Thoracic aorta (tissue), 2 donors: ENCODE results near the gene PKIB. TPM values are rescaled to one million over a fixed set of nuclear protein-coding genes. Genes with fewer than 3 reads are reported as not detected.

ENCODE experiments used
- ATAC-seq: fragments of 150-250 bp; one replicate; pipeline ENCODE4 v1.8.0; 2017; ENCODE audit warnings: low read depth; ENCODE audit not compliant: insufficient number of reproducible peaks, low FRiP score
- DNase-seq: peaks from one replicate; pipeline ENCODE4 v3.0.0-alpha.2; 2020; ENCODE audit warnings: low spot score
- H3K27ac ChIP-seq, 2 donors: fragments of 200-600 bp; sonication (generic); 1 replicate in 1 of 2; 2 replicates in 1 of 2; pipeline ENCODE4 v1.5.1; 2016; ENCODE audit warnings: mild to moderate bottlenecking in 2 of 2, moderate library complexity in 2 of 2
- H3K27me3 ChIP-seq: fragments of 200-600 bp; sonication (generic); replicated peaks from 2 replicates; pipeline ENCODE4 v1.6.0; 2016; ENCODE audit warnings: mild to moderate bottlenecking; ENCODE audit not compliant: insufficient read depth
- H3K36me3 ChIP-seq: fragments of 200-600 bp; sonication (generic); one replicate; pipeline ENCODE4 v1.5.1; 2016
- H3K4me1 ChIP-seq, 2 donors: fragments of 200-600 bp; sonication (generic); 1 replicate in 1 of 2; 2 replicates in 1 of 2; pipeline versions ENCODE4 v1.5.1 to v1.6.0; 2016; ENCODE audit warnings: low read depth in 2 of 2, mild to moderate bottlenecking in 1 of 2; ENCODE audit not compliant: control insufficient read depth in 1 of 2
- H3K4me3 ChIP-seq: fragments of 200-600 bp; sonication (generic); 2 replicates; pipeline ENCODE4 v1.5.1; 2016; ENCODE audit warnings: mild to moderate bottlenecking
- H3K9me3 ChIP-seq: fragments of 200-600 bp; sonication (generic); 2 replicates; pipeline ENCODE4 v1.5.1; 2016
- total RNA-seq, 2 donors: library from RNA; depleted of rRNA; stranded (reverse); fragments of >200 nt; gene quantifications; one replicate each; pipeline versions ENCODE4 v1.1.0 to v1.2.3, GENCODE V29; 2016
- TF ChIP-seq, protein P1 (sequence below): fragments of 200-600 bp; sonication (generic); IDR thresholded peaks from one replicate; pipeline ENCODE4 v1.5.1; 2019; ENCODE audit warnings: antibody characterized with exemption

Gene PKIB
- total RNA-seq, 2 donors from 2014 or later, result 0.81 to 6.0 TPM

DNA sequence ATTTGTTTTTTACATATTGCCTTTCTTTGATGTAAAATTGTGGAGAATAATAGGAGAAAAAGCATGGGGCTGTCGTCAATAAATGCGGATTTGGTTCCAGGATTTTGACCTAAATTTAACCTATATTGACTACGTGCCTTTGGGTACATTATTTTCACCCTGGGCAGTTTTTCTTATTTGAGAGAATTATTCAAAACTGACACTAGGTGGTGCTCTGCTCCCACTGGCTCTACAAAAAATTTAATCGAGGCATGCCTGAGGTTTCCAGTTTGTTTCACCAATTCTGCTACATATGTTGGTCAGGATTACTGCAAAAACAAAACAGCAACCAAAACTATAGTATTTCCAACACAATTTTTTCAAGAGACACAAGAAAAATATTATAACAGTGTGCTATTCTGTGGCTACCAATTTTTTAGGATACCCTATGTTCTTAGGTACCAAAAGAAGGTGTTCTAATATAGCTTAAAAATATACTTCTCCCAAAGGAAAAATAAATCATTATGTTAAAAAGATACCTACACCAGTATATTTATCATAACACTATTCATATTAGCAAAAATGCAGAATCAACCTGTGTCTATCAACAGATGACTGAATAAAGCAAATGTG is 120.7 kb downstream of the PKIB start:
- H3K4me1 ChIP-seq, result no peaks in the 10 kb centered on the region
- no peak overlapping the region for H3K27ac ChIP-seq
- no peak for DNase-seq
- no peak overlapping the region for H3K4me3 ChIP-seq
- no peaks in the 10 kb centered on the region for H3K9me3 ChIP-seq
- TF ChIP-seq, protein P1, sequence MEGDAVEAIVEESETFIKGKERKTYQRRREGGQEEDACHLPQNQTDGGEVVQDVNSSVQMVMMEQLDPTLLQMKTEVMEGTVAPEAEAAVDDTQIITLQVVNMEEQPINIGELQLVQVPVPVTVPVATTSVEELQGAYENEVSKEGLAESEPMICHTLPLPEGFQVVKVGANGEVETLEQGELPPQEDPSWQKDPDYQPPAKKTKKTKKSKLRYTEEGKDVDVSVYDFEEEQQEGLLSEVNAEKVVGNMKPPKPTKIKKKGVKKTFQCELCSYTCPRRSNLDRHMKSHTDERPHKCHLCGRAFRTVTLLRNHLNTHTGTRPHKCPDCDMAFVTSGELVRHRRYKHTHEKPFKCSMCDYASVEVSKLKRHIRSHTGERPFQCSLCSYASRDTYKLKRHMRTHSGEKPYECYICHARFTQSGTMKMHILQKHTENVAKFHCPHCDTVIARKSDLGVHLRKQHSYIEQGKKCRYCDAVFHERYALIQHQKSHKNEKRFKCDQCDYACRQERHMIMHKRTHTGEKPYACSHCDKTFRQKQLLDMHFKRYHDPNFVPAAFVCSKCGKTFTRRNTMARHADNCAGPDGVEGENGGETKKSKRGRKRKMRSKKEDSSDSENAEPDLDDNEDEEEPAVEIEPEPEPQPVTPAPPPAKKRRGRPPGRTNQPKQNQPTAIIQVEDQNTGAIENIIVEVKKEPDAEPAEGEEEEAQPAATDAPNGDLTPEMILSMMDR, result peak; percentile 66
- no peaks in the 10 kb centered on the region for H3K36me3 ChIP-seq
- ATAC-seq, result no peak
- H3K27me3 ChIP-seq, result no peaks in the 10 kb centered on the region

DNA sequence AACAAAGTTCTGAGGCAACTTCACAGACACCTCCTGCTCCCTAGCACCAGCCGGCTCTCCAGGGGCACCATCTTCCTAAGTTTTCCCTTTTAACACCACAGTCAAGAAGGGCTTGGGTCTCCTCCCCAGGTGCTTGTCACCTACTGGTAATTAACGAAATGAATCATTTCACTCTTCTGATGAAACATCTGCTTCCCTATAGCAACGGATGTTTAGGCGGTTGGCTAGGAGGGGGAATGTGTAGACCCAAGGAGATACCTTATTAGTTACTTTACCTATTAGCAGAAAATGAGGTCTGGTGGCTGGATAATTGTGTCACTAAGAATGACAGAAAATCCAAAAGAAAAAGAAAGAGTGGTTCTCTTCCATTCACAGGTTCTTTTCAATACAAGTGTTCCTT is 123.1 kb downstream of the PKIB start:
- no peak for DNase-seq
- TF ChIP-seq, protein P1, result no peak
- no peak overlapping the region for H3K27ac ChIP-seq
- ATAC-seq, result no peak
- no peaks in the 10 kb centered on the region for H3K27me3 ChIP-seq
- H3K4me1 ChIP-seq, result no peaks in the 10 kb centered on the region
- no peaks in the 10 kb centered on the region for H3K9me3 ChIP-seq
- no peaks in the 10 kb centered on the region for H3K36me3 ChIP-seq
- H3K4me3 ChIP-seq, result no peak overlapping the region

- Histone ChIP-seq H3K36me3 (no peaks in the 10 kb centered on the region), H3K4me1 (no peaks in the 10 kb centered on the region), H3K9me3 (no peaks in the 10 kb centered on the region), H3K27me3 (no peaks in the 10 kb centered on the region), H3K27ac (no peak overlapping the region), H3K4me3 (no peak overlapping the region)
- DNase-seq, result no peak
- TF ChIP-seq, protein P1, result no peak
- no peak for ATAC-seq
Observed at GRCh38 chr6:122734529-122735395, 124.6 kb downstream of the PKIB start.

DNA sequence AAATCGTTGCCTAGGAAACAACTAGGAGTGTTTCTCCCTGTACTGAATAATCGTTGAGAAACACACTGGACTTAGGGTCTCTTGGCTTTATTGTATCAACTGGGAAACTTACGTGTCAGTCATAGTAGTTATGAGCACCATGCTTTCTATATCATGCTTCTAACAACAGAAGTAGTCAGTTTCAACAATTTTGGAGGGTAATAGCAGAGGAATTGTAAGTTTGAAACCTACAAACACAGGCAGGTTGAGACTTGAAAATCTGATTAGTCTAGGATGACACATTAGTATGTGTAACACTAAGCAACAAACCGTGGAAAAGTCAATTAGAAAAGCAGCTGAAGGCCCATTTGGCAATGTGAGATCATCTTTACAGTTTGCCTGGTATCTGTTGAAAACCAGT is 125.4 kb downstream of the PKIB start:
- DNase-seq (no peak), ATAC-seq (no peak)
- H3K9me3 ChIP-seq, result no peaks in the 10 kb centered on the region
- no peaks in the 10 kb centered on the region for H3K27me3 ChIP-seq
- no peak overlapping the region for H3K4me3 ChIP-seq
- H3K4me1 ChIP-seq, result no peaks in the 10 kb centered on the region
- TF ChIP-seq, protein P1, result no peak
- no peak overlapping the region for H3K27ac ChIP-seq
- no peaks in the 10 kb centered on the region for H3K36me3 ChIP-seq

DNA sequence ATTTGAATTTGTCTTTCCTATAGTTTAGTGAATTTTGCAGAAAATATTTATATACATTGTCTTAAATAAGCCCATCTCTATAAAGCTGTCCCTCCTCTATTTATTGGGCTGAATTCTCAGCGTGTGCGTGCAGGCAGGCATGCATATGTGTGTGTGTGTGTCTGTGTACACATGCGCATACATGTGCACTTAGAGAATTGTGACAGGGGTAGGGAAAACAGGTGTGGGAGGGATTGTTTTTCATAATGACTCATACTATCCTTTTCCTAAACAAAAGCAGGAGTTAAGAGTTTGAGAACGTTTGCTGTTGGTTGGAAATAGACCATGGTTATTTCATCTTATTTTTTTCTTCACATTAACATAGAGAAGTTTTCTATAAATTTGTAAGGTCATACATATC is 126.0 kb downstream of the PKIB start:
- ATAC-seq, result no peak
- TF ChIP-seq, protein P1, result no peak

More for the DNA sequence above, 126.0 kb downstream of the PKIB start:
- Histone ChIP-seq H3K27me3 (no peaks in the 10 kb centered on the region), H3K27ac (no peak overlapping the region), H3K4me1 (no peaks in the 10 kb centered on the region), H3K36me3 (no peaks in the 10 kb centered on the region), H3K4me3 (no peak overlapping the region), H3K9me3 (no peaks in the 10 kb centered on the region)
- DNase-seq, result no peak
